ENCODE data around the gene CFAP20DC. TPM values are rescaled to one million over a fixed set of nuclear protein-coding genes. Genes with fewer than 3 reads are reported as not detected.

CFAP20DC gene
- polyA plus RNA-seq, 4 donors = 0.28 to 0.65 TPM; not detected in 2

DNA sequence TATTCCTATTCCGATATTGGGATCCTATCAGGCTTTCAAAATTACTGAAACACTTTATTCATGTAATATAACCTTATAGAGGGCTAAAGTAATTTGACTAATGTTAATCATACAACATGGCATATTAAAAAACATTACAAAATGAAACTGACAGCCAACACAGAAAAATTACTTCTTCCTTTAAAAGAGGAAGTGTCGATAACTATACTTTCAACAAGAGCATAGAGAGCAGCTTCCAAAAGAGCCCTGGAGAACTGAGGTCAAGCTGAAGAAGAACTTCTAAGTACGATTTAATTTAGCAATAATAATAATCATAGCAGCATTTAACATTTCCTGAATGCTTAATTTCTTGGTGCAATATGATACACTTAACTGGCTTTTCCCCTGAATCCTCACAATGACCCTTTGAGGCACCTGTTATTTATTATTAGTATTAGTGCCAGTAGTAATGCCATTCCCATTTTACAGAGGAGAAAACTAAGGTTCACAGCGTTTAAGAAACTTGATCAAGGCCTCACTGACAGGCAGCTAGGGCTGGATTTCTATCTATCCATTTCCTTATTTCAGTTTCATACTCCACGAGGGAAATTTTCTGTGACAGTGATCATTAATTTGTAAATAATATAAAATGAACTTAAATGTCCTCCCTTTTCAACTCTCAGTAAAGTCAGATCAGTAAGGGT is 181.6 kb downstream of the CFAP20DC start:
- H3K4me1 ChIP-seq (ENCODE audit: control insufficient read depth in 3 of 3, insufficient read depth in 2 of 3, low read depth in 1 of 3, low read length in 2 of 3) = no peaks in the 10 kb centered on the region
- 58 to 65% (median 59%) methylated on average over 5 of the region's 5 CpGs for WGBS, 3 donors
- FAIRE-seq (no peak), DNase-seq (no peak)
- H3K27me3 ChIP-seq (ENCODE audit: control insufficient read depth in 3 of 3, insufficient read depth in 3 of 3, low read length in 3 of 3) = no peaks in the 10 kb centered on the region
- H3K9me3 ChIP-seq (ENCODE audit: control insufficient read depth in 2 of 2, insufficient read depth in 1 of 2, low read depth in 1 of 2, low read length in 1 of 2) = no peaks in the 10 kb centered on the region
- H3K27ac ChIP-seq (ENCODE audit: low read depth in 1 of 3, low read length in 2 of 3) = no peak overlapping the region
- no peaks in the 10 kb centered on the region for H3K36me3 ChIP-seq (ENCODE audit: control insufficient read depth in 3 of 3, insufficient read depth in 2 of 3, low read depth in 1 of 3, low read length in 3 of 3)
- no peak overlapping the region for H3K4me3 ChIP-seq (ENCODE audit: low read depth in 1 of 3, low read length in 3 of 3)

- Histone ChIP-seq H3K36me3 (ENCODE audit: control insufficient read depth in 3 of 3, insufficient read depth in 2 of 3, low read depth in 1 of 3, low read length in 3 of 3) (no peaks in the 10 kb centered on the region), H3K27ac (ENCODE audit: low read depth in 1 of 3, low read length in 2 of 3) (no peak overlapping the region), H3K9me3 (ENCODE audit: control insufficient read depth in 2 of 2, insufficient read depth in 1 of 2, low read depth in 1 of 2, low read length in 1 of 2) (no peaks in the 10 kb centered on the region), H3K27me3 (ENCODE audit: control insufficient read depth in 3 of 3, insufficient read depth in 3 of 3, low read length in 3 of 3) (no peaks in the 10 kb centered on the region), H3K4me1 (ENCODE audit: control insufficient read depth in 3 of 3, insufficient read depth in 2 of 3, low read depth in 1 of 3, low read length in 2 of 3) (no peaks in the 10 kb centered on the region), H3K4me3 (ENCODE audit: low read depth in 1 of 3, low read length in 3 of 3) (no peak overlapping the region)
- 70 to 81% (median 74%) methylated on average over 4 of the region's 4 CpGs for WGBS, 3 donors
- FAIRE-seq (no peak), DNase-seq (no peak)
These were observed 182.2 kb downstream of the CFAP20DC start for GRCh38 chr3:58867621-58868020.

DNA sequence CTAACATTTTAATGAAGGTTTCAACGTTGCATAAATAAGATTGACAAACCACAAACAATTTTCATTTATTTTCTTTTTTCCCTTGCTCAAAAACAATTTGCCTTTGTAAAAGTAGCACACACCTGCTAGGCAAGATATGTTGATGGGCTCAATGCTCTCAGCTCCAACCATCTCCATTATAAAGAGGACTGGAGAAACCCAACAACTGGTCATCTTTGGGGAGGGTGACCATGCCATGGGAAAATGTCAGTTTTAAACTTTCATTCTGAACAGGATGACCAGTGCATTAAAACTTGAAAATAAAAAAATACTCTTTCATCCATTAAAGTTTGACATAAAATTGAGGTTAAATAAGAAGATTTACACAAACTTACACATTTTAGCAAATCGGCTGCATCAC is 183.7 kb downstream of the CFAP20DC start:
- H3K9me3 ChIP-seq (ENCODE audit: control insufficient read depth in 2 of 2, insufficient read depth in 1 of 2, low read depth in 1 of 2, low read length in 1 of 2) = no peaks in the 10 kb centered on the region
- no peak for FAIRE-seq
- DNase-seq = no peak
- no peaks in the 10 kb centered on the region for H3K27me3 ChIP-seq (ENCODE audit: control insufficient read depth in 3 of 3, insufficient read depth in 3 of 3, low read length in 3 of 3)
- H3K4me1 ChIP-seq (ENCODE audit: control insufficient read depth in 3 of 3, insufficient read depth in 2 of 3, low read depth in 1 of 3, low read length in 2 of 3) = no peaks in the 10 kb centered on the region
- H3K4me3 ChIP-seq (ENCODE audit: low read depth in 1 of 3, low read length in 3 of 3) = no peak overlapping the region
- H3K27ac ChIP-seq (ENCODE audit: low read depth in 1 of 3, low read length in 2 of 3) = no peak overlapping the region
- WGBS, 3 donors = 36 to 68% (median 48%) methylated on average over 2 of the region's 2 CpGs
- H3K36me3 ChIP-seq (ENCODE audit: control insufficient read depth in 3 of 3, insufficient read depth in 2 of 3, low read depth in 1 of 3, low read length in 3 of 3) = no peaks in the 10 kb centered on the region

- Histone ChIP-seq H3K27me3 (ENCODE audit: control insufficient read depth in 3 of 3, insufficient read depth in 3 of 3, low read length in 3 of 3) (no peaks in the 10 kb centered on the region), H3K36me3 (ENCODE audit: control insufficient read depth in 3 of 3, insufficient read depth in 2 of 3, low read depth in 1 of 3, low read length in 3 of 3) (no peaks in the 10 kb centered on the region), H3K4me3 (ENCODE audit: low read depth in 1 of 3, low read length in 3 of 3) (no peak overlapping the region), H3K27ac (ENCODE audit: low read depth in 1 of 3, low read length in 2 of 3) (no peak overlapping the region), H3K9me3 (ENCODE audit: control insufficient read depth in 2 of 2, insufficient read depth in 1 of 2, low read depth in 1 of 2, low read length in 1 of 2) (no peaks in the 10 kb centered on the region), H3K4me1 (ENCODE audit: control insufficient read depth in 3 of 3, insufficient read depth in 2 of 3, low read depth in 1 of 3, low read length in 2 of 3) (no peaks in the 10 kb centered on the region)
- FAIRE-seq (no peak), DNase-seq (no peak)
These were observed 185.3 kb downstream of the CFAP20DC start for GRCh38 chr3:58864480-58864879.

DNA sequence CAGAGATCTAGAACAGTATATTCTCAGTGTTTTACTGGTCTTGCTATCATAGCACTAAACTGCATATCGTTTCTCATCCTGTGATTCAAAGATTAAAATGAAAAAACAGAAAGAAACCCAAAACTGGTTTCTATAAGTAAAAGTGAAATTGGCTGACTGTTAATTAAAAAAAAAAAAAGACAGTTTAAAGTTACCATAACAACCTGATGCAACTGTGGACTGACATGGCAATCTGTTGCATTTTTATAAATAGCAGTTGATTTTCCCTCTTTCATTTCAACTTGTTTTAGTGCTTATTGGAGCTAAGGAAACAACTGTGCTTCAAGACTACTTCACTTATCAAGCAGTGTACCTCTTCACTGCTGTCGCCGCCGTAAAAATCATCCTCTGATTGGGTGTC is 186.6 kb downstream of the CFAP20DC start:
- Histone ChIP-seq H3K27me3 (ENCODE audit: control insufficient read depth in 3 of 3, insufficient read depth in 3 of 3, low read length in 3 of 3) (no peaks in the 10 kb centered on the region), H3K4me1 (ENCODE audit: control insufficient read depth in 3 of 3, insufficient read depth in 2 of 3, low read depth in 1 of 3, low read length in 2 of 3) (no peaks in the 10 kb centered on the region), H3K9me3 (ENCODE audit: control insufficient read depth in 2 of 2, insufficient read depth in 1 of 2, low read depth in 1 of 2, low read length in 1 of 2) (no peaks in the 10 kb centered on the region), H3K4me3 (ENCODE audit: low read depth in 1 of 3, low read length in 3 of 3) (no peak overlapping the region), H3K36me3 (ENCODE audit: control insufficient read depth in 3 of 3, insufficient read depth in 2 of 3, low read depth in 1 of 3, low read length in 3 of 3) (no peaks in the 10 kb centered on the region), H3K27ac (ENCODE audit: low read depth in 1 of 3, low read length in 2 of 3) (no peak overlapping the region)
- 84 to 91% (median 90%) methylated on average over 4 of the region's 4 CpGs for WGBS, 3 donors
- no peak for FAIRE-seq
- DNase-seq = no peak

GRCh38 chr3:58861551-58861950 is 188.3 kb downstream of the CFAP20DC start:
- no peaks in the 10 kb centered on the region for H3K4me1 ChIP-seq (ENCODE audit: control insufficient read depth in 3 of 3, insufficient read depth in 2 of 3, low read depth in 1 of 3, low read length in 2 of 3)
- 48 to 75% (median 54%) methylated on average over 3 of the region's 3 CpGs for WGBS, 3 donors
- H3K27ac ChIP-seq (ENCODE audit: low read depth in 1 of 3, low read length in 2 of 3) = no peak overlapping the region
- FAIRE-seq (no peak), DNase-seq (no peak)
- H3K27me3 ChIP-seq (ENCODE audit: control insufficient read depth in 3 of 3, insufficient read depth in 3 of 3, low read length in 3 of 3) = no peaks in the 10 kb centered on the region
- H3K9me3 ChIP-seq (ENCODE audit: control insufficient read depth in 2 of 2, insufficient read depth in 1 of 2, low read depth in 1 of 2, low read length in 1 of 2) = no peaks in the 10 kb centered on the region
- no peak overlapping the region for H3K4me3 ChIP-seq (ENCODE audit: low read depth in 1 of 3, low read length in 3 of 3)
- H3K36me3 ChIP-seq (ENCODE audit: control insufficient read depth in 3 of 3, insufficient read depth in 2 of 3, low read depth in 1 of 3, low read length in 3 of 3) = no peaks in the 10 kb centered on the region

DNA sequence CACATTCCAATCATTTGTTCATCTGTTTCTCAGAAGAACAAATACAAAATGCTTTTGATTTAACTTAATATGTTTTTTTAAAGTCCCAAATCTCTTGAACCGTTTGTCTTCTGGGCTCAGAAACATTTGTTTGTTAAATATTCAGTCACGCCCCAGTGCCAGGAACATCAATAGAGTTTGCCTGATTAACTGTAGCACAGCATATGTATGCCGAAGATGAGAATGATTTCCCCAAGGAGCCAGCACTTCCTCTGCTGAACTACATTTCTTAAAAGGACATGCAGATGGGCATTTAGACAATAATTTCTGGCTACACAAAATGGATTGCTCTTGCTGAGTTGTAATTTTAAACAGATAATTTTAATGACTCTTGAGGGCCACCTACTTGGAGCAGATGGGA is 191.7 kb downstream of the CFAP20DC start:
- Histone ChIP-seq H3K4me1 (ENCODE audit: control insufficient read depth in 3 of 3, insufficient read depth in 2 of 3, low read depth in 1 of 3, low read length in 2 of 3) (no peaks in the 10 kb centered on the region), H3K4me3 (ENCODE audit: low read depth in 1 of 3, low read length in 3 of 3) (no peak overlapping the region), H3K9me3 (ENCODE audit: control insufficient read depth in 2 of 2, insufficient read depth in 1 of 2, low read depth in 1 of 2, low read length in 1 of 2) (no peaks in the 10 kb centered on the region), H3K27me3 (ENCODE audit: control insufficient read depth in 3 of 3, insufficient read depth in 3 of 3, low read length in 3 of 3) (no peaks in the 10 kb centered on the region), H3K27ac (ENCODE audit: low read depth in 1 of 3, low read length in 2 of 3) (no peak overlapping the region), H3K36me3 (ENCODE audit: control insufficient read depth in 3 of 3, insufficient read depth in 2 of 3, low read depth in 1 of 3, low read length in 3 of 3) (no peaks in the 10 kb centered on the region)
- DNase-seq (no peak), FAIRE-seq (no peak)
- WGBS, 3 donors = 42 to 56% (median 44%) methylated on average over 3 of the region's 3 CpGs

GRCh38 chr3:58857402-58857801 is 192.4 kb downstream of the CFAP20DC start:
- no peaks in the 10 kb centered on the region for H3K36me3 ChIP-seq (ENCODE audit: control insufficient read depth in 3 of 3, insufficient read depth in 2 of 3, low read depth in 1 of 3, low read length in 3 of 3)
- H3K27me3 ChIP-seq (ENCODE audit: control insufficient read depth in 3 of 3, insufficient read depth in 3 of 3, low read length in 3 of 3) = no peaks in the 10 kb centered on the region
- H3K4me1 ChIP-seq (ENCODE audit: control insufficient read depth in 3 of 3, insufficient read depth in 2 of 3, low read depth in 1 of 3, low read length in 2 of 3) = no peaks in the 10 kb centered on the region
- WGBS, 3 donors = 59 to 70% (median 63%) methylated on average over 1 of the region's 1 CpG
- H3K4me3 ChIP-seq (ENCODE audit: low read depth in 1 of 3, low read length in 3 of 3) = no peak overlapping the region
- no peak overlapping the region for H3K27ac ChIP-seq (ENCODE audit: low read depth in 1 of 3, low read length in 2 of 3)
- DNase-seq (peak in 1 of 2 donors; percentile 6), FAIRE-seq (no peak)
- H3K9me3 ChIP-seq (ENCODE audit: control insufficient read depth in 2 of 2, insufficient read depth in 1 of 2, low read depth in 1 of 2, low read length in 1 of 2) = no peaks in the 10 kb centered on the region

GRCh38 chr3:58848826-58849225 is 201.0 kb downstream of the CFAP20DC start:
- no peak for FAIRE-seq
- H3K4me3 ChIP-seq (ENCODE audit: low read depth in 1 of 3, low read length in 3 of 3) = no peak overlapping the region
- WGBS, 3 donors = 72 to 90% (median 88%) methylated on average over 7 of the region's 7 CpGs
- H3K27ac ChIP-seq (ENCODE audit: low read depth in 1 of 3, low read length in 2 of 3) = no peak overlapping the region
- H3K4me1 ChIP-seq (ENCODE audit: control insufficient read depth in 3 of 3, insufficient read depth in 2 of 3, low read depth in 1 of 3, low read length in 2 of 3) = no peaks in the 10 kb centered on the region
- no peaks in the 10 kb centered on the region for H3K27me3 ChIP-seq (ENCODE audit: control insufficient read depth in 3 of 3, insufficient read depth in 3 of 3, low read length in 3 of 3)
- no peaks in the 10 kb centered on the region for H3K9me3 ChIP-seq (ENCODE audit: control insufficient read depth in 2 of 2, insufficient read depth in 1 of 2, low read depth in 1 of 2, low read length in 1 of 2)
- DNase-seq = no peak
- no peaks in the 10 kb centered on the region for H3K36me3 ChIP-seq (ENCODE audit: control insufficient read depth in 3 of 3, insufficient read depth in 2 of 3, low read depth in 1 of 3, low read length in 3 of 3)
